ENCODE data around the gene LRRC8C.
A peak's percentile ranks its signal among the peaks of the same experiment; 100 is the strongest.
"Not testable (repeated sequence)": the region's sequence is repeated elsewhere in the genome, so short reads cannot be mapped to it uniquely, and the experiment has no call there.

The LRRC8C gene

GRCh38 chr1:89590341-89591080, 42.4 kb upstream of the LRRC8C start:
- no peak for TF ChIP-seq CTCF (IDR thresholded peaks at IDR 0.05; ENCODE audit: control insufficient read depth, insufficient read depth, low read depth, low read length, missing control alignments)
- DNase-seq (ENCODE audit: low read depth), result no peak
- H3K4me3 ChIP-seq (ENCODE audit: control insufficient read depth, low read depth, low read length), result no peak overlapping the region

- H3K4me3 ChIP-seq (ENCODE audit: control insufficient read depth, low read depth, low read length); DNase-seq (ENCODE audit: low read depth): not testable (repeated sequence)
These were observed 40.0 kb upstream of the LRRC8C start for GRCh38 chr1:89592861-89593302.

GRCh38 chr1:89594096-89594740, 38.7 kb upstream of the LRRC8C start:
- no peak overlapping the region for H3K4me3 ChIP-seq (ENCODE audit: control insufficient read depth, low read depth, low read length)
- no peak for DNase-seq (ENCODE audit: low read depth)
- TF ChIP-seq CTCF (IDR thresholded peaks at IDR 0.05; ENCODE audit: control insufficient read depth, insufficient read depth, low read depth, low read length, missing control alignments), result no peak

- DNase-seq (ENCODE audit: low read depth), result no peak
- no peak overlapping the region for H3K4me3 ChIP-seq (ENCODE audit: control insufficient read depth, low read depth, low read length)
- no peak for TF ChIP-seq CTCF (IDR thresholded peaks at IDR 0.05; ENCODE audit: control insufficient read depth, insufficient read depth, low read depth, low read length, missing control alignments)
These were observed 36.2 kb upstream of the LRRC8C start for GRCh38 chr1:89596698-89597097.

GRCh38 chr1:89598450-89599331, 34.2 kb upstream of the LRRC8C start:
- no peak for DNase-seq (ENCODE audit: low read depth)
- H3K4me3 ChIP-seq (ENCODE audit: control insufficient read depth, low read depth, low read length), result no peak overlapping the region
- TF ChIP-seq CTCF (IDR thresholded peaks at IDR 0.05; ENCODE audit: control insufficient read depth, insufficient read depth, low read depth, low read length, missing control alignments), result peak; percentile 63

- TF ChIP-seq CTCF (IDR thresholded peaks at IDR 0.05; ENCODE audit: control insufficient read depth, insufficient read depth, low read depth, low read length, missing control alignments), result no peak
- H3K4me3 ChIP-seq (ENCODE audit: control insufficient read depth, low read depth, low read length), result no peak overlapping the region
- no peak for DNase-seq (ENCODE audit: low read depth)
These were observed 33.6 kb upstream of the LRRC8C start for GRCh38 chr1:89599332-89599630.
